Fibroblast of the conjunctiva (primary cell): ENCODE data around the gene ADAMTS14.
"Not testable (repeated sequence)": the region's sequence is repeated elsewhere in the genome, so short reads cannot be mapped to it uniquely, and the experiment has no call there.

ENCODE experiments used
- DNase-seq: peaks from one replicate; pipeline ENCODE4 v3.0.0-alpha.2; 2010; ENCODE audit warnings: low read depth

ADAMTS14 gene

GRCh38 chr10:70672165-70673042, at the start of gene ADAMTS14:
ADAMTS14 (plus strand) TSS chr10:70672506; CDS start chr10:70672803, 297 bp downstream.
- DNase-seq = no peak

- no peak for DNase-seq
These were observed 49.8 kb upstream of the ADAMTS14 start for GRCh38 chr10:70622541-70622940.

GRCh38 chr10:70622981-70623844, 49.1 kb upstream of the ADAMTS14 start:
- DNase-seq = no peak

GRCh38 chr10:70626056-70626455, 46.2 kb upstream of the ADAMTS14 start:
- DNase-seq = no peak

- no peak for DNase-seq
These were observed 43.0 kb upstream of the ADAMTS14 start for GRCh38 chr10:70629338-70629737.

GRCh38 chr10:70631735-70632134, 40.6 kb upstream of the ADAMTS14 start:
- not testable (repeated sequence) for DNase-seq

- no peak for DNase-seq
These were observed 38.3 kb upstream of the ADAMTS14 start for GRCh38 chr10:70634011-70634410.

GRCh38 chr10:70634515-70634914, 37.8 kb upstream of the ADAMTS14 start:
- not testable (repeated sequence) for DNase-seq

- not testable (repeated sequence) for DNase-seq
These were observed 32.5 kb upstream of the ADAMTS14 start for GRCh38 chr10:70639640-70640383.

- DNase-seq = not testable (repeated sequence)
These were observed 29.0 kb upstream of the ADAMTS14 start for GRCh38 chr10:70643272-70643671.

GRCh38 chr10:70644959-70645358, 27.3 kb upstream of the ADAMTS14 start:
- not testable (repeated sequence) for DNase-seq

GRCh38 chr10:70647086-70647485, 25.2 kb upstream of the ADAMTS14 start:
- DNase-seq = no peak

- no peak for DNase-seq
These were observed 23.9 kb upstream of the ADAMTS14 start for GRCh38 chr10:70648427-70648826.

- no peak for DNase-seq
These were observed 22.8 kb upstream of the ADAMTS14 start for GRCh38 chr10:70649526-70649925.

- no peak for DNase-seq
These were observed 22.2 kb upstream of the ADAMTS14 start for GRCh38 chr10:70650104-70650503.

GRCh38 chr10:70650718-70651117, 21.6 kb upstream of the ADAMTS14 start:
- DNase-seq = no peak

GRCh38 chr10:70651661-70652060, 20.6 kb upstream of the ADAMTS14 start:
- DNase-seq = no peak

GRCh38 chr10:70652761-70653657, 19.3 kb upstream of the ADAMTS14 start:
- peak; percentile 87 for DNase-seq

- DNase-seq = no peak
These were observed 17.0 kb upstream of the ADAMTS14 start for GRCh38 chr10:70655316-70655715.

- peak; percentile 88 for DNase-seq
These were observed 15.8 kb upstream of the ADAMTS14 start for GRCh38 chr10:70656489-70656888.

GRCh38 chr10:70657041-70657440, 15.3 kb upstream of the ADAMTS14 start:
- DNase-seq = no peak
